ENCODE data around the gene POTEF.
"Not testable (repeated sequence)": the region's sequence is repeated elsewhere in the genome, so short reads cannot be mapped to it uniquely, and the experiment has no call there.

GRCh38 chr2:130154423-130154770, 25.4 kb upstream of the POTEF start:
- TF ChIP-seq CTCF (IDR thresholded peaks at IDR 0.05); RAD21 (conservative IDR thresholded peaks at IDR 0.05 in 1 of 2, IDR thresholded peaks at IDR 0.05 in 1 of 2); ZFP36 (IDR thresholded peaks at IDR 0.05; ENCODE audit: borderline replicate concordance, partially characterized antibody); POLR2A (IDR thresholded peaks at IDR 0.05; ENCODE audit: low read length); CBX2 (IDR thresholded peaks at IDR 0.05; ENCODE audit: borderline replicate concordance, low read depth); POLR2AphosphoS2 (conservative IDR thresholded peaks at IDR 0.05; ENCODE audit: low read length); USF2 (IDR thresholded peaks at IDR 0.05); CBX8 (IDR thresholded peaks at IDR 0.05): not testable (repeated sequence)

All from A549 (cell line).